B cell (primary cell): ENCODE data around the gene PYGM. TPM values are rescaled to one million over a fixed set of nuclear protein-coding genes. Genes with fewer than 3 reads are reported as not detected.

ENCODE experiments used
- ATAC-seq: fragments of 200-7000 bp; cut with Tn5 transposase; one replicate; pipeline ENCODE4 v1.10.0; 2021; ENCODE audit warnings: low read depth, mild to moderate bottlenecking, moderate number of reproducible peaks, moderate library complexity
- CTCF ChIA-PET: fragments of 350-600 bp; sonication (Branson Sonifier 250); formaldehyde crosslinking; loops from one replicate; lab custom pipeline; 2021; ENCODE audit warnings: antibody characterized with exemption, inconsistent platforms; lab: Charles Lee
- POLR2A ChIA-PET: fragments of 350-600 bp; sonication (Branson Sonifier 250); formaldehyde crosslinking; loops from one replicate; lab custom pipeline; 2021; ENCODE audit warnings: antibody characterized with exemption; lab: Charles Lee
- DNase-seq: peaks from one replicate; pipeline ENCODE4 v3.0.0; 2013
- H2AFZ ChIP-seq: 2 replicates; pipeline ENCODE4 v1.6.1; 2012; ENCODE audit warnings: mild to moderate bottlenecking, low read depth, low read length; ENCODE audit not compliant: insufficient read depth, poor library complexity, severe bottlenecking
- H3K27ac ChIP-seq, 2 donors: 1 replicate in 1 of 2; 2 replicates in 1 of 2; pipeline ENCODE4 v1.5.1; 2012 to 2013; ENCODE audit warnings: low read length in 2 of 2, mild to moderate bottlenecking in 2 of 2, moderate library complexity in 1 of 2
- H3K27me3 ChIP-seq, 4 experiments: fragments of 200-600 bp in 1 of 4; sonication (generic) in 1 of 4; replicated peaks in 1 of 4; 1 replicate in 2 of 4; 2 replicates in 2 of 4; pipeline versions ENCODE4 v1.6.1 to v1.7.0; 2013 to 2016; ENCODE audit warnings: low read length in 3 of 4, mild to moderate bottlenecking in 2 of 4, mixed read lengths in 1 of 4, moderate library complexity in 1 of 4; ENCODE audit not compliant: insufficient read depth in 4 of 4, control insufficient read depth in 3 of 4; ENCODE audit errors: control extremely low read depth in 1 of 4
- H3K36me3 ChIP-seq, 2 experiments: replicated peaks in 1 of 2; 1 replicate in 1 of 2; 2 replicates in 1 of 2; pipeline versions ENCODE4 v1.6.1 to v1.7.1; 2013; ENCODE audit warnings: low read length in 1 of 2; ENCODE audit not compliant: insufficient read depth in 2 of 2, control insufficient read depth in 1 of 2; ENCODE audit errors: control extremely low read depth in 1 of 2, extremely low read depth in 1 of 2
- H3K4me1 ChIP-seq, 2 donors: fragments of 200-600 bp in 1 of 2; sonication (generic) in 1 of 2; 1 replicate in 1 of 2; 2 replicates in 1 of 2; pipeline versions ENCODE4 v1.5.1 to v1.6.1; 2013 to 2017; ENCODE audit warnings: low read length in 2 of 2; ENCODE audit not compliant: control insufficient read depth in 2 of 2, insufficient read depth in 2 of 2
- H3K4me2 ChIP-seq: replicated peaks from 2 replicates; pipeline ENCODE3; 2012; ENCODE audit warnings: mild to moderate bottlenecking, low read depth, low read length; ENCODE audit not compliant: poor library complexity, severe bottlenecking
- H3K4me3 ChIP-seq, 5 experiments: fragments of 200-600 bp in 1 of 5; sonication (generic) in 1 of 5; 1 replicate in 3 of 5; 2 replicates in 2 of 5; pipeline versions ENCODE4 v1.5.1 to v1.7.0; 2011 to 2016; ENCODE audit warnings: low read length in 4 of 5, mild to moderate bottlenecking in 4 of 5, low read depth in 2 of 5, control low read depth in 1 of 5, moderate library complexity in 1 of 5; ENCODE audit not compliant: insufficient read depth in 1 of 5; ENCODE audit errors: control extremely low read depth in 1 of 5, extremely low read depth in 1 of 5
- H3K79me2 ChIP-seq: fragments of 200-600 bp; sonication (generic); one replicate; pipeline ENCODE4 v1.6.0; 2016; ENCODE audit warnings: low read length; ENCODE audit not compliant: control insufficient read depth, insufficient read depth
- H3K9ac ChIP-seq: fragments of 200-600 bp; sonication (generic); 2 replicates; pipeline ENCODE4 v1.6.1; 2017; ENCODE audit warnings: mild to moderate bottlenecking, low read length, moderate library complexity
- H3K9me3 ChIP-seq, 3 donors: one replicate each; pipeline versions ENCODE4 v1.6.1 to v1.7.1; 2013; ENCODE audit warnings: low read length in 2 of 3; ENCODE audit not compliant: control insufficient read depth in 2 of 3, insufficient read depth in 1 of 3; ENCODE audit errors: control extremely low read depth in 1 of 3
- H4K20me1 ChIP-seq: 2 replicates; pipeline ENCODE4 v1.6.0; 2012; ENCODE audit warnings: mild to moderate bottlenecking, low read length; ENCODE audit not compliant: insufficient read depth, control insufficient read depth, poor library complexity, severe bottlenecking
- H3K27ac Mint-ChIP-seq: one replicate; pipeline ENCODE4 v1.8.0; 2021; ENCODE audit warnings: mixed read lengths
- H3K27me3 Mint-ChIP-seq: one replicate; pipeline ENCODE4 v1.8.0; 2021; ENCODE audit warnings: mixed read lengths
- H3K4me1 Mint-ChIP-seq: one replicate; pipeline ENCODE4 v1.8.0; 2021; ENCODE audit warnings: mixed read lengths
- H3K4me3 Mint-ChIP-seq: one replicate; pipeline ENCODE4 v1.8.0; 2021; ENCODE audit warnings: mixed read lengths
- H3K9me3 Mint-ChIP-seq: one replicate; pipeline ENCODE4 v1.8.0; 2022; ENCODE audit warnings: mixed read lengths; ENCODE audit not compliant: insufficient read depth
- CTCF ChIP-seq: fragments of 200-600 bp; IDR thresholded peaks from one replicate; pipeline ENCODE4 v1.8.0; 2022; ENCODE audit warnings: antibody characterized with exemption, mild to moderate bottlenecking
- EZH2 ChIP-seq: IDR thresholded peaks from 2 replicates; pipeline ENCODE4 v1.6.1; 2012; ENCODE audit warnings: borderline replicate concordance, low read depth, mild to moderate bottlenecking, moderate library complexity, low read length; ENCODE audit not compliant: insufficient read depth, poor library complexity, severe bottlenecking
- WGBS: methylation state at CpG from one replicate; pipeline ENCODE4 v1.1.5; 2013; ENCODE audit warnings: missing lambda C conversion rate; ENCODE audit not compliant: insufficient coverage; 5-methylcytosine and 5-hydroxymethylcytosine counted together
- intact Hi-C: fragments of 100-400 bp; cut with micrococcal nuclease; formaldehyde crosslinking; loops from one replicate; pipeline ENCODE4 v1.10.0; 2022
- polyA plus RNA-seq: library from polyadenylated mRNA; depleted of rRNA; stranded (reverse); fragments of >200 nt; gene quantifications from 2 replicates; pipeline ENCODE4 v1.2.3, GENCODE V29; 2012
- total RNA-seq, 2 donors: library from RNA; stranded (reverse); fragments of 120-200 nt in 1 of 2; gene quantifications; 1 replicate in 1 of 2; 2 replicates in 1 of 2; pipeline versions ENCODE4 v1.2.3 to v1.2.4, GENCODE V29; 2013 to 2022

PYGM gene
- total and polyA plus RNA-seq, 2 donors (not counting 1 experiment from before 2014, with no cell fraction given): 9.3 to 9.6 TPM

- POLR2A ChIA-PET: interaction anchor here (2.2 to 8.8 kb wide), 4 partner anchors 9 to 17 kb away, joined by 11 to 175 read pairs (median 32); partner anchors contain the start of genes RASGRP2 and SF1
- no peaks in the 10 kb centered on the region for H3K9me3 ChIP-seq
- DNase-seq: peak; percentile 68
These were observed 3.1 kb upstream of the PYGM start for GRCh38 chr11:64762674-64763525.

More at GRCh38 chr11:64762674-64763525, 3.1 kb upstream of the PYGM start:
- Mint-ChIP-seq H3K27me3 (no peaks in the 10 kb centered on the region), H3K27ac (peak overlapping the region; percentile 88), H3K4me3 (peak overlapping the region; percentile 53), H3K4me1 (peaks cover 81% of the 10 kb centered on the region), H3K9me3 (no peaks in the 10 kb centered on the region)
- Histone ChIP-seq H3K4me3 (peak overlapping the region in 3 of 5 experiments; percentile 5 to 8 (median 8)), H3K9ac (peak overlapping the region; percentile 5), H4K20me1 (peaks cover 36% of the 10 kb centered on the region), H3K79me2 (peaks cover 52% of the 10 kb centered on the region), H2AFZ (no peak overlapping the region), H3K4me2 (peak overlapping the region; percentile 66), H3K27me3 (no peaks in the 10 kb centered on the region), H3K36me3 (peaks cover 3 to 63% of the 10 kb centered on the region in 2 experiments), H3K4me1 (peaks cover 70 to 96% of the 10 kb centered on the region in 2 donors), H3K27ac (peak overlapping the region; percentile 60 to 85)
- TF ChIP-seq CTCF (no peak), EZH2 (no peak)
- 15% methylated on average over 8 of the region's 13 CpGs for WGBS
- CTCF ChIA-PET: interaction anchor here (0.6 to 12.2 kb wide), 7 partner anchors 9 to 251 kb away, joined by 4 to 280 read pairs (median 11); partner anchors contain the start of genes ARL2, RASGRP2 and SF1
- intact Hi-C loops: loop anchor here (1.0 to 2.0 kb wide), 2 partner anchors 14 to 20 kb away; no protein-coding TSS in a partner anchor
- peak; percentile 23 for ATAC-seq
